ENCODE data around the gene SALL2.

The SALL2 gene

DNA sequence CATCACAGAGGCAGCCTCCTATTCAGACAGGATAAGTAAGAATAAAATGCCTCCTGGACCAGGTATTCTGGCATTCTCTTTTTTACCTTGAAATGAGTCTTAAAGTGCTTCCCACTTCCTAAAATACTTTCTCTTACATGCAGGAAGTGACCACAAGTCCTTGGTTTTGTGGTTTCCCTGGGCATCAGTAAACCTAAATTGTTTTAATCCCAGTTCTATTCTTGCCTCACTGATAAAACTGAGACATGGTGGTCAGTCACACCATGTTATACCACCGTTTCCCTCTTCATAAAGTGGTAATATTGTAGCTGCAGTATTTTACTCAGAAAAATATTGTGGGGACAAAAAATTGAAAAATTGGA, 1.2 kb upstream of the SALL2 start:
- no peak for DNase-seq

- no peak for DNase-seq
Observed at GRCh38 chr14:21526672-21527317, 649 bp upstream of the SALL2 start.

GRCh38 chr14:21525571-21525961, 580 bp downstream of the SALL2 start:
- no peak for DNase-seq

DNA sequence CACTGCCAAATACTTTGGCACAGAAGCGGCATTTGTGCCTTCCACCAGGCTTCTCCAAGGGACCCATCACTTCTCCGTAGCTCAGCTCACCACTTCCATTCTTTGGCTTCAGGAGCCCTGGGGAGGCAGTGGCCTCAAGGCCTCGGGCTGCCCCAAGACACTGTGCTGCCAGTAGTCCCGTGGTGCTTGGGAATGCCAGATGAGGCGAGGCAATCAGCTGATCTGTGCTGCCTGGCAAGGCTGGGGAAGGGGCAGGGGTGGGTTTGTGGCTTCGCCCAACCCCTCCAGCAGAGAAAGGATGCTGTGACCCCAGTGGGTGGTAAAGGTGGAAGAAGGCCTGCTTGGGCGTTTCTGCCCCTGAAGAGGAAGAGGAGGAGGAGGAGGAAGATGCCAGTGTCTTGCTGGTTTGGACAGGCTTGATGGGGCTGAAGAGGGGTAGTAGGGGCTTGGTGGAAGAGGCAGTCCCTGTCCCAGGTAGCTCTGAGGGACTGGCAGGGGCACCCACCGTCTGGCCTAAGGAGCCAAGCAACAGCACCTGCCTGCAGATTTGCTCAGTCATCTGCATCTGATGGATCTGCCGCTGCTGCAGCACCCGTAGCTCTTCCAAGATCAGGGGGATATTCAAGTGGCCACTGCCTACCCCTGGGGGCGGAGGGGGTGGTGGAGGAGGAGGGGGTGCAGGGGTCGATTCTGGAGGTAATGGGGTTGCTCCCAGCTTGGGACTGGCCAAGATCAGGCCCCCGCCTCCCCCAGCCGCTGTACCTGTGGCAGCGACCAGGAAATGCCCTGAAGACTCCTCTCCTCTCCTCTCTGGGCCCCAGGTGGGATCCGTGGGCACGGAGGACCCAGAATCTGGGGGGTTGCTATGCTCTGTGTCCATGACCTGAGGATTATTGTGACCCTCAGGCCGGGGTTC, 1.3 kb downstream of the SALL2 start:
- no peak for DNase-seq

- no peak for DNase-seq
Observed at GRCh38 chr14:21523203-21523602, 2.9 kb downstream of the SALL2 start.

GRCh38 chr14:21521501-21521900, 4.6 kb downstream of the SALL2 start:
- DNase-seq: no peak

GRCh38 chr14:21520767-21521166, 5.4 kb downstream of the SALL2 start:
- no peak for DNase-seq

DNA sequence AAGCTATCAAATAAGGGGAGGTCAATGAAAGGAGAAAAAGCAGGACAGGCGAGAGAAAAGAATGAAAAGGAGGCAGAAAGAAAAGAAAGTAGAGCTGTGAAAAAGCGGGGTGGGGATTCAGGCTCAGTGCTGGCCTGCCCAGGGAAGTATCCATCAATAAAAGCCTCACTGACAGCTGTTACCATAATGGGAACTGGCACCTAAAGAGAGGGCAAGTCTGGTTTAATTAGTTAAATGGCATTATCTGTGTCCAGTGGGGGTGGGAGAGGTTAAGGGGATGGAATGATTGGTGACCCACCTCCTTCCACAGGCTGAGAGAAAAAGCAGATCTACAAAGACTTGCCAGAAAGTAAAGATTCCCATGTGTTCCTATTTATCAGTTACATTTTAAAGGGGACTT, 7.4 kb downstream of the SALL2 start:
- no peak for DNase-seq

GRCh38 chr14:21514341-21514740, 11.8 kb downstream of the SALL2 start:
- no peak for DNase-seq

DNA sequence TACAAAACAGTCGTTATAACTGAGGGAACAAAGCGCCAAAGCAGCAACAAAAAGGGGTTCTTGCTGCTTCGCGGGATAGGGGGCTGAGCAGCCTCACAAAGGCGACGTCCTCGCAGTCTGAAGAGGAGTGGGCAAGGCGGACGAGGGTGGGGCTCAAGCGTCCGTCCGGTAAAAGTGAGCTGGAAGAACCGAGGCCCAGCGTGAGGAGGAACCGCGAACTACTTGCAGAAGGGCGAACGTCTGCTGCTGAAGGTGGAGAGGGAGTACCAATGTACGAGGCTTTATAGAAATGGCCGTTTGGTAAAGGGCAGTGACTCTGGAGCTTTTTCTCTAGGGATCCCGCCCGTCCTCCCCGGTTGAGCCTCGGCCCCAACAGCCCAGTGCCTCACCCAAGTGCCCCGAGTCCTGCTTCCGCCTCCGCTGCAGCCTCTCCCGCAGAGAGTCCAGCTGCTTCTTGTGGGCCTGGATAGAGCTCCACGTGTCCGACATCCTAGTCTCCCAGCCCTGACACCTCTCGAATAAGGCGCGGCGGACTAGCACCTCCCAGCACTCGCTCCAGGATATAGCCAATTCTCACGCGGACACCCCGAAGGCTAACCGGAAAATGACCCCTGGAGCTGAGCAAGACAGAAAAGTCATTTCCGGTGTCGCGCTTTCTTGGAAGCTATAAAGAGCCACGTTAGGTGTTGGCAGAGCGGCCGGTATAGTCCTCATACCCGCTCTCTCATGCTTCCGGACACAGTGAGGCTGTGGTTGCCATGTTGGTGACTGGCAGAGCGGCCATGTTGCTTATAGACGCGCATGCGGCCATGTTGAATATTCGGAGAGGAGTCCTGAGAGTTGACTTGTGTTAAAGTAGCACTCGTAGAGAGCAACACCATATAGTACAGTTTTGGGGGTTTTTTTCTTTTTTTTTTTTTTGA, 15.2 kb downstream of the SALL2 start, which contains the start of gene METTL3:
TSS of gene METTL3 (minus strand) at position 606 of the 923 bp plus-strand sequence. CDS start at position 489, 117 bp downstream.
- peak; percentile 96 to 99 for DNase-seq

DNA sequence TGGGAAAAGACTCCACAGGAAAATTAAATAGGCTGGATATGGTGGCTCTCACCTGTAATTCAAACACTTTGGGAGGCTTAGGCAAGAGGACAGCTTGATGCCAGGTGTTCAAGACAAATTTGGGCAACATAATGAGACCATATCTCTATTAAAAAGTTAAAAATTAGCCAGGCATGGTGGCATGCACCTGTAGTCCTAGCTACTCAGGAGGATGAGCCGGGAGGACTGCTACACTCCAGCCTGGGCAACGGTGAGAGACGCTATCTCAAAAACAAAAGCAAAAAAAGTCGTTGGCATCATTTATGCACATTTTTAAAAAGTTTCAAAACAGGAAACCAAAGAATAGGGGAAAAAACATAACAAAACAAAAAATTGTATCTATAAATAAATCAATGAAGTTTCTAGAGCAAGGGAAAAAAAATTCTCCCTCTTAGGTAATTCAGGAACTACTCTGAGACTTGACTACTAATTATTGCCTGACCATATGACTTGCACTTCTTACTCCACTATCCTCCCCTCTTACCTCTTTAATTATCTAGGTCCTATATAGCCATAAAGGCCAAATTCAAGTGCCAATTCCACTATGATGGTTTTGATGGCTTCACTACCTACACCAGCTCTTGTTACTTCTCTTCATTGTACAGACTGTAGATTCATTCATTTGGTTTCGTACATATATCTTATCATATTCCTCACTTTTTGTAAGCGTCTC, 16.6 kb downstream of the SALL2 start:
- DNase-seq: no peak

DNA sequence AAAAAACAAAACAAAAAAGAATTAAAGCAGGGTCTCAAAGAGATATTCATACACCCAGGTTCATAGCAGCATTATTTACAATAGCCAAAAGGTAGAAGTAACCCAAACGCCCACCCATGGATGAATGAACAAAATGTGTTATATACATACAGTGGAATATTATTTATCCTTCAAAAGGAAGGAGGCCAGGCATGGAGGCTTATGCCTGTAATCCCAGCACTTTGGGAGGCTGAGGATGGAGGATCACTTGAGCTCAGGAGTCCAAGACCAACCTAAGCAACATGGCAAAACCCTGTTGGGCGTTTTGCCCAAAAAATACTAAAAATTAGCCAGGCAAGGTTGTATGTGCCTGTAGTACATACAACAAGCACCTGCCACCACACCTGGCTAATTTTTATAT, 19.6 kb downstream of the SALL2 start:
- no peak for DNase-seq

- DNase-seq: no peak
Observed at GRCh38 chr14:21505012-21505553, 21.1 kb downstream of the SALL2 start.

DNA sequence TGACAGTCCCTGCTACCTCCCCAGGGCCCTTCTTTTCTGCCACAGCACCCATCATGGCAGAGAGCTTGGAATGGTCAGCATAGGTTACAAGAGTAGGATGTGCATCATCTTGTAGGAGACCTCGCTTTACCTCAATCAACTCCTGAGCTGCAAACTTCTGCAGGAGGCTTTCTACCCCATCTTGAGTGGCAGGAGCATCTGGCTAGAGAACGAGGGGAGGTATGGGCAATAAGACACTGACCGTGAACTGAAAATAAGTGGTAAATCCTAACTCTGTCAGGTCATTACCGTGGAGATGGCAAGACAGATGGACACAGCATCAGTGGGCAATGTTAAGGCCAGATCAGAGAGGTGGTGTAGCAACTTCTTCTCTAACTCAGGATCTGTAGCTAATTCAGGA, 22.8 kb downstream of the SALL2 start:
- DNase-seq: no peak

- no peak for DNase-seq
Observed at GRCh38 chr14:21501568-21501967, 24.6 kb downstream of the SALL2 start.

GRCh38 chr14:21498540-21499526, 27.3 kb downstream of the SALL2 start:
- DNase-seq: peak; percentile 45 to 68

GRCh38 chr14:21496453-21496852, 29.7 kb downstream of the SALL2 start:
- no peak for DNase-seq

DNA sequence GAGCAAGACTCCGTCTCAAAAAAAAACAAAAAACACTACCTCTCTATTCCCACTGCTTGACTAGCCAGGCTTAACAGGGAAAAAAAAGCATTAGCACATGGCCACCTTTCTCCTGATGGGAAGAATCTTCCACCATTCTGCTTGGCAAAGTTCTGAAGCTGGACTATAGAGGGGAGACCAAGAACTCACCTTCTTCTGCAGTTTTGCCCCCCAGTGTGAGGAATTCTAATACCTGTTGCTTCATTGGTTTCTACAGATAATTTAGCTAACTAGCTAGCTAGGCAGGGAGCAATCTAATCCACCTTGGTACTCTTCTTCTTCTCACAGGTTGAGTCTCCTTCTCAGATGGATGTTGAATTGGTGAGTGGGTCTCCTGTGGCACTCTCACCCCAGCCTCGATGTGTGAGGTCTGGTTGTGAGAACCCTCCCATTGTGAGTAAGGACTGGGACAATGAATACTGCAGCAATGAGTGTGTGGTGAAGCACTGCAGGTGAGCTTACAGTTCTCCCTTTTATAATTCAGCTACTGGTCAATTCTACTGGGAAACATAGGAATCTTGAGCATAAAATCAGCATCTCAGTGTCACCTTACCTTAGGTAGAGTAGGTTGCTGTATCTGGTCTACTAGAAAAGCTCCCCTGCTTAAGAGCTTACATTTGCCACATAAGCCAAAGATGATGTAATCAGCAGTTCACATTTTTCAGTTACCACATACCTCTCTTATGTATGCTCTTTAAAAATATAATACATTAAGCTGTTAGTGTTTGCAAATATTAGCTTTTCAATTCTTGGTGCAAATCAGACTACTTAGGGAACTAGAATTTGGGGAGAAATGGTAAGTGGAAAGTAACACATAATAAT, 31.0 kb downstream of the SALL2 start:
- no peak for DNase-seq

DNA sequence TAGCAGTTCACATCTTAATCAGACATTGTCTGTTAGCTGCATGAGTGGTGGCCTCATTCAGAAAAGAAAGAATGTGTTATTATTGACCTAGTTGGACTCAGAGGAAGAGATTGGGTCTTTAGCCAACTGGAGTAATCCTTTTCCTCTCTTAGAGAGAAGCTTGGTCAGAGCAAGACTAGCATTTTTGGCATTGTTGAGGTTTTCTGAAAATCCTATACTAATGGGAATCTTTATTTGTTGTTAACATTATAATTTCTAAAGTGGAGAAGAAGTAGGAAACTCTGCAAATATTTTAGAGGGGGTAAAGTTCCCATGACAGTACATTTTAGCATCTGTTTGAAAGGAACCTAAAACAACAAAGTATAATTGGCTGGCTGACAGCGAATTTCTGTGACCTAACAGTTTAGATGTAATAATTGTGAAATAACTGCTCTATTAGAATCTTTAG, 39.5 kb downstream of the SALL2 start:
- no peak for DNase-seq
